HG02588 (cell line): ENCODE measurements around the gene KCNT1.

Experiments used
- ATAC-seq: cut with Tn5 transposase; IDR thresholded peaks from one replicate; pipeline ENCODE4 v1.9.1; 2021; ENCODE audit warnings: mild to moderate bottlenecking, moderate library complexity; ENCODE audit not compliant: unreplicated experiment

KCNT1 gene

DNA sequence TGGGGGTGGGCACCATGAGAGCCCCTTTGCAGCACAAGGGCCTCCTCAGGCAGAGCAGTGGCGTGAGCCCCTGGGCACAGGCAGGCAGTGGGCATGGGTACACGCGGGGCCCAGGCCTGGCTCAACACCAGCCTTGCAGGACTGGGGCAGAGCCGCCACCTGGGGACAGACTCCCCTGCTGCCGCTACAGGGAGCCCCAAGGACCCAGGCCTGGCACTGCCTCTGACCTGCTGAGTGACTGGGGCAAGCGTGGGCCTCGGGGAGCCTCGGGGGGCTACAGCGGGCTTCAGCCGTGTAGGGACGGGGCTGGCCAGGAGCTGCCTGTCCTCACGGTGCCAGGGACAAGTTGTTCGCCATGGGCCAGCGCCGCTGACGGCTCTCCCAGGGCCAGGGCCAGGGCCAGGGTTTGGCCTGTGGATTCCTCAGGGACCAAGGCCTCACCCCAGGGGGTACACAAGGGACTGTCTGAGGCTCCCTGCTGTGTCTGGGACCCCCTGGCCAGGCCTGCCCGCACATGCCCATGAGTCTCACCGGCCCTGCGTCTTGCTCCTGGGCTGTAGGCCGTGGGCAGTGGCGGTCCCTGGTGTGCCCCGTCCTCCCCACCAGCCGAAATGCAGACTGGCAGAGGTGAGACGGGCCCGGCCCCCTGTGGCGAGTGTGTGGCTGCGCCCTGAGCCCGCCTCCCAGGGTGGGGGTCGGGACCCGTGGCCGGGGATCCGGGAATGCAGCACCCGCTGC, 42.5 kb downstream of the KCNT1 start:
- ATAC-seq: no peak

- ATAC-seq: no peak
These were observed 43.2 kb downstream of the KCNT1 start for GRCh38 chr9:135745189-135745588.

- ATAC-seq: no peak
These were observed 43.8 kb downstream of the KCNT1 start for GRCh38 chr9:135745686-135746324.

- no peak for ATAC-seq
These were observed 44.6 kb downstream of the KCNT1 start for GRCh38 chr9:135746565-135746964.

- ATAC-seq: no peak
These were observed 45.3 kb downstream of the KCNT1 start for GRCh38 chr9:135747311-135747710.

- no peak for ATAC-seq
These were observed 46.7 kb downstream of the KCNT1 start for GRCh38 chr9:135748676-135749075.

- no peak for ATAC-seq
These were observed 47.4 kb downstream of the KCNT1 start for GRCh38 chr9:135749171-135750045.

DNA sequence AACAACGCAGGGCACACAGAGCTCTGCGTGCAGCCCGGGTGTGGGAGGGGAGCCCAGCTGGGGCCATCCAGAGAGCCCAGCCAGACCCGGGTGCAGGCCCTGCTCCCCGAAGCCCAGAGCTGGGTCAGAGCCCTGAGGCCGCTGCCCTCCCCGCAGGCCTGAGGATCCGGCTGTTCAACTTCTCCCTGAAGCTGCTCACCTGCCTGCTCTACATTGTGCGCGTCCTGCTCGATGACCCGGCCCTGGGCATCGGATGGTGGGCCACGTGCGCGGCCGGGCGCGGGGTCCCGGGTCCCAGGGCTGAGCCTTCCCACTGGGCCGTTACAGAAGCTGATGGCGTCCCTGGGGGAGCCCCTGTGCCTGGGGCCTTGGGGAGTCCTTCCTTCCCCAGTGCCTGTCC, 48.8 kb downstream of the KCNT1 start:
- ATAC-seq: no peak

GRCh38 chr9:135751501-135751900, 49.5 kb downstream of the KCNT1 start:
- ATAC-seq: no peak

DNA sequence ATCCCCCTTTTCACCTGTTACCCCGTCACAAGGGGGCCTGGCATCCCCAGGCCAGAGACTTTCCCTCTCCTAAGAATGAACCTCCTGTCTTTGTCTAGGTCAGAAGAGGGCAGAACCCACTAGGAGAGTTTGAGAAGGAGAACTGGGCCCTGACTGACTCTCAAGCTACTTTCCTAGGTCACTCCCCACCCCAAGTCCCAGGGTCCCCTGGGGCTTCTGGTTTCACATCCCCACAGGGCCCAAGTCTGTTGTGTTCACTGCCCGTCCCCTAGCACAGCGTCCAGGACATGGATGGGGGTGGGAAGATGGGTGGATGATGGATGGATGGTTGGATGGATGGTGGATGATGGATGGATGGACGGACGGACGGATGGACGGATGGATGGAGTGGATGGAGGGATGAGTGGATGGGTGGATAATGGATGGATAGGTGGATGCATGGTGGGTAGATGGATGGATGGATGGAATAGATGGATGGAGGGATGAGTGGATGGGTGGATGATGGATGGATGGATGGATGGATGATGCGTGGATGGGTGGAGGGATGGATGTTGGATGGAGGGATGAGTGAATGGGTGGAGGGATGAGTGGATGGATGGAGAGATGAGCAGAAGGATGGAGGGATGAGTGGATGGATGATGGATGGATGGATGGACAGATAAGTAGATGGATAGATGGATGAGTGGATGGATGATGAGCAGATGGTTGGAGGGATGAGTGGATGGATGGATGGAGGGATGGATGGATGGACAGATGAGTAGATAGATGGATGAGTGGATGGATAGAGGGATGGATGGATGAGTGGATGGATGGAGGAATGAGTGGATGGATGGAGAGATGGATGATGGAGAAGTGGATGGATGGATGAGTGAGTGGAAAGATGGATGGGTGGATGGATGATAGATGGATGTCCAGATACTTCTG, 50.6 kb downstream of the KCNT1 start:
- ATAC-seq: no peak

GRCh38 chr9:135753391-135754105, 51.6 kb downstream of the KCNT1 start:
- no peak for ATAC-seq

DNA sequence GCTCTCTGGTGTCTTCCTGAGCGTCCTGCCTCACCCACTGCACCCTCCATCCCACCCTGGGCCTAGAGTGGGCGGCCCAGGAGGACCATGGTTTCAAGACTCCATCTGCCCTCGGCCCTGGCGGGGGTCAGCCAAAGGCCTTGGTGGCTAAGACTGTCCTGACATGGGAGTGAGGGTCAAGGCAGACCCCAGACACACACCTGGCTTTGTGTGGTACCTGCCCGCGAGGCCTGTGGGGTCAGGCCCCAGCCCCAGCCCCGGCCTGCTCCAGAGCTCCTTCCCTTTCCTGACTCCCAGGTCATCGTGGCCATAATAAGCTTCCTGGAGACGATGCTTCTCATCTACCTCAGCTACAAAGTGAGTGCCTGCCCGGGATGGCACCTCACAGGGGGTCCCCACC, 54.6 kb downstream of the KCNT1 start:
- ATAC-seq: no peak

DNA sequence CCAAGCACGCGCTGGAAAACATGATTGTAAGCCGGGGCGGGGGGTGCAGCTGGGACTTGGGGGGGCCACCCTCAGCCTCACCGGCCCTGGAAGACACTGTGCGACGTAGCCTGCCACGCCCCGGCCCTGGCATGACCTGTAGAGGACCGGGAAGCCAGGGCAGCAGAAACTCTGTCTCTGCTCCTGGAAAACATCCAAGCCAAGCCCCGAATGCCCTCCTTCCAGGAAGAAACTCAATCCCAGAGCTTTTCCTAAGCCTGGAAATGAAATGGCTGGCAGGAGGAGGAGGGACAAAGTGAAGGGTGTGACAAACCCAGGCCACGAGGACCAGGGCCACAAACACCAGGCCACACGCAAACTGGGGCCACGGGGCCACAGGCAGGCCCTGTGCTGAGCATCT, 55.4 kb downstream of the KCNT1 start:
- ATAC-seq: no peak

DNA sequence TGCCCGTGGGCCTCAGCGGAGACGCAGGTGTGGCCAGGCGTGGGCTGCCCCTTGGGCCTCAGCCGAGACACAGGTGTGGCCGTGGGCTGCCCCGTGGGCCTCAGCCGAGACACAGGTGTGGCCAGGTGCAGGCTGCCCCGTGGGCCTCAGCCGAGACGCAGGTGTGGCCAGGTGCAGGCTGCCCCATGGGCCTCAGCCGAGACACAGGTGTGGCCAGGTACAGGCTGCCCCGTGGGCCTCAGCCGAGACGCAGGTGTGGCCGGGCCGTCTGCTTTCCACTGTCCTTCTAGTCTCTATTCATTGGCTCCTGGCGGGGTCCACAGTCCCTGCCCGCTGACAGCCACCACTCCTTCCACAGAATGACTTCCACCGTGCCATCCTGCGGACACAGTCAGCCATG, 56.1 kb downstream of the KCNT1 start:
- no peak for ATAC-seq

DNA sequence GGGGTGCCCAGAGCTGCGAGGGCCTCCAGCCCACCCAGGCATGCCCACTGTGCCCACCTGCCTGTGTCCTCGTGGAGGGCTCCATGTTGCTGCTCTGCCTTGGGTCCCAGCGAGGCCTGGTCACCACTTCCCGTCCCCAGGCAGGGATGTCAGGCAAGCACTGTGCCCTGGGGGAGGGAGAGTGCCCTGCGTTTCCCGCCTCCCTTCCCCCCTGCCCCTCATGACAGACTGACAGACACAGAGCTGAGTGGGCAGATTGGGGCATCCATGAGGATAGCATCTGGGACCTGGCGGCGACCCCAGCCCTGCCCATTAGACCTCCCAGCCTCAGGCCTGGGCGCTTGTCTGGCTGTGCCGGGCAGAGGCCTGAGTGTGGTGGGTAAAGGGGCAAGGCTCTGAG, 56.9 kb downstream of the KCNT1 start:
- ATAC-seq: no peak

DNA sequence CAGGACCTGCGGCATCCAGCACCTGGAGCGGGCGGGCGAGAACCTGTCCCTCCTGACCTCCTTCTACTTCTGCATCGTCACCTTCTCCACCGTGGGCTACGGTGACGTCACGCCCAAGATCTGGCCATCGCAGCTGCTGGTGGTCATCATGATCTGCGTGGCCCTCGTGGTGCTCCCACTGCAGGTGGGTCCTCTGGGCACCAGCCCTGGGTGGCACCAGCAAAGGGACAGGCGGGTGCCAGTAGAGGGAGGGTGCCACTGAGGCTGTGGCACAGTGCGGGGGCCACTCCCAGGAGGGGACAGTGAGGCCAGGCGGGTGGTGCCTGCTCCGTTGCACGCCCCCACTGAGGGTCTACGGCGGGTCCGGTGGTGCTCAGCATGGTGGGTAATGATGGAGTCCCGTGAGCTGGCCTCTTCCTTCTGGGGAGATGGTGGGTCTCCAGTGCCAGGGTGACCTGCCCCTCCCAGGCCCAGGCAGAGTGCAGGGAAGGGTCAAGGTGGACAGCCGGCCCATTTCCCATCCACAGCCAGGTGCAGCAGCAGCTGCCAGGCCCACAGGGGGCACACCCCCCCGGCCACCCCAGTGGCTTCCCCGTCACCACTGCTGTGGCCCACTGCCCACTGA, 57.8 kb downstream of the KCNT1 start:
- no peak for ATAC-seq

DNA sequence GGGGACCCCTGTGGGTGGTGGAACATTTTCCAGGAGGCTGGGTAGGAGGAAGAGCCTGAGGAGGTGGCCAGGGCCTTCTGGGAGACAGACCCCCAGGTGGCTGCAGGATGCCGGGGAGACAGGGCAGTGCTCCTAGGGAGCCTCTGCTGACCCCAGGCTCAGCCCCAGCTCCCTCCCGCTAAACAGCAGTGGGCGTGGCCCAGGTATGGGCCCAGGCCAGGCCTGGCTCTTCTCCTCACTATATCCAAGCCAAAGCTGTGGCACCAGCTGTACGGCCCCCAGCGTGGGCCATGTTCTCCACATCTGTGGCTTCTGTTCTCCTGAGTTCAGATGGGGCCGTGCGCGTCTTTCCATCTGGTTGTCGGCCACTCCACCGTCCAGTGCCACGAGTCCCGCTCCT, 58.5 kb downstream of the KCNT1 start:
- no peak for ATAC-seq

GRCh38 chr9:135761150-135761844, 59.3 kb downstream of the KCNT1 start:
- ATAC-seq: no peak

GRCh38 chr9:135761845-135762168, 59.8 kb downstream of the KCNT1 start:
- ATAC-seq: no peak
